Kidney epithelial cell (primary cell): ENCODE measurements around the gene FOXJ1. TPM values are rescaled to one million over a fixed set of nuclear protein-coding genes. Genes with fewer than 3 reads are reported as not detected.

Experiments
- DNase-seq: peaks from one replicate; pipeline ENCODE4 v3.0.0-alpha.2; 2010; ENCODE audit warnings: low read depth
- H3K27me3 ChIP-seq: 2 replicates; pipeline ENCODE4 v1.6.0; 2011; ENCODE audit warnings: low read length; ENCODE audit not compliant: control insufficient read depth, insufficient read depth
- H3K36me3 ChIP-seq: 2 replicates; pipeline ENCODE4 v1.5.1; 2011; ENCODE audit warnings: low read length; ENCODE audit not compliant: control insufficient read depth, insufficient read depth
- H3K4me3 ChIP-seq: 2 replicates; pipeline ENCODE4 v1.5.1; 2011; ENCODE audit warnings: low read depth, mild to moderate bottlenecking, control low read depth, low read length
- total RNA-seq: library from RNA; depleted of rRNA; stranded (reverse); fragments of >200 nt; gene quantifications from 2 replicates; pipeline ENCODE4 v1.2.3, GENCODE V29; 2015
- TF ChIP-seq, protein P1 (sequence below): IDR thresholded peaks from 2 replicates; pipeline ENCODE4 v1.5.1; 2011; ENCODE audit warnings: mild to moderate bottlenecking, moderate library complexity, low read length, control low read depth, inconsistent platforms; ENCODE audit not compliant: insufficient read depth, poor library complexity, severe bottlenecking

FOXJ1 gene
- total RNA-seq, 1 donor from 2014 or later, result 3.0 TPM

DNA sequence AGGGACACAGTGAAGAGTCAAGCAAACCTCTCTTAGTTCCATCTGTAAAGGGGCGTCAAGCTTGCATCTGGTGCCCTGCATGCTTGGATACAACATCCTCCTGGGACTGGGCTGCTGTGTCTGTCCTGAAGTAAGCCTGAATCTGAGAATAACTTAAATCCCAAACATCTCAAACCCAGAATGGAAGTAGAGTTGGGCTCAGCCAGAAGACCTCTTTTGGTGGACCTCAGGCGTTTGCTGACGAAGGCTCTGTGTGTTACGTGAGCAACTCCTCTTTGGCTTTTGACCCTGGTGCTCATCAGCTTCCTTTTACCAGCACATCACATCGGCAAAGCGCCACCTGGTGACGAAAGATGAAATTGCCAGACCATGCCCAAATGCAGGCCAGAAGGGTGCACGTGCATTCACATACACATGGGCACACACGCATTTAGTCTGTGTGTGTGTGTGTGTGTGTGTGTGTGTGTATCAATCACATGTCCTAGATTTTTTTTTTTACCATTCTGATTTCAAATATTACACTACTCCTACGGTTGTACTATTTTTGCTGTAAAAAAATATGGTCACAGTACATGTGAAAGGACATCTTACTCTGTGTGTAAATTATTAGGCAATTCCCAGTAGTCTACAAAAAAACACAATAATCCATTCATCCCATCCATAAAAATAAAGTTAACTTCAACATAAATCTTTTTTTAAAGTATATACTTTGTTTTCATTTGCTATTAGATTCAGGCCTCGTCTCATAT is 41.1 kb upstream of the FOXJ1 start:
- Histone ChIP-seq H3K4me3 (no peak overlapping the region), H3K27me3 (no peaks in the 10 kb centered on the region), H3K36me3 (no peaks in the 10 kb centered on the region)
- TF ChIP-seq, protein P1, sequence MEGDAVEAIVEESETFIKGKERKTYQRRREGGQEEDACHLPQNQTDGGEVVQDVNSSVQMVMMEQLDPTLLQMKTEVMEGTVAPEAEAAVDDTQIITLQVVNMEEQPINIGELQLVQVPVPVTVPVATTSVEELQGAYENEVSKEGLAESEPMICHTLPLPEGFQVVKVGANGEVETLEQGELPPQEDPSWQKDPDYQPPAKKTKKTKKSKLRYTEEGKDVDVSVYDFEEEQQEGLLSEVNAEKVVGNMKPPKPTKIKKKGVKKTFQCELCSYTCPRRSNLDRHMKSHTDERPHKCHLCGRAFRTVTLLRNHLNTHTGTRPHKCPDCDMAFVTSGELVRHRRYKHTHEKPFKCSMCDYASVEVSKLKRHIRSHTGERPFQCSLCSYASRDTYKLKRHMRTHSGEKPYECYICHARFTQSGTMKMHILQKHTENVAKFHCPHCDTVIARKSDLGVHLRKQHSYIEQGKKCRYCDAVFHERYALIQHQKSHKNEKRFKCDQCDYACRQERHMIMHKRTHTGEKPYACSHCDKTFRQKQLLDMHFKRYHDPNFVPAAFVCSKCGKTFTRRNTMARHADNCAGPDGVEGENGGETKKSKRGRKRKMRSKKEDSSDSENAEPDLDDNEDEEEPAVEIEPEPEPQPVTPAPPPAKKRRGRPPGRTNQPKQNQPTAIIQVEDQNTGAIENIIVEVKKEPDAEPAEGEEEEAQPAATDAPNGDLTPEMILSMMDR, result peak; percentile 83
- DNase-seq, result peak; percentile 62

DNA sequence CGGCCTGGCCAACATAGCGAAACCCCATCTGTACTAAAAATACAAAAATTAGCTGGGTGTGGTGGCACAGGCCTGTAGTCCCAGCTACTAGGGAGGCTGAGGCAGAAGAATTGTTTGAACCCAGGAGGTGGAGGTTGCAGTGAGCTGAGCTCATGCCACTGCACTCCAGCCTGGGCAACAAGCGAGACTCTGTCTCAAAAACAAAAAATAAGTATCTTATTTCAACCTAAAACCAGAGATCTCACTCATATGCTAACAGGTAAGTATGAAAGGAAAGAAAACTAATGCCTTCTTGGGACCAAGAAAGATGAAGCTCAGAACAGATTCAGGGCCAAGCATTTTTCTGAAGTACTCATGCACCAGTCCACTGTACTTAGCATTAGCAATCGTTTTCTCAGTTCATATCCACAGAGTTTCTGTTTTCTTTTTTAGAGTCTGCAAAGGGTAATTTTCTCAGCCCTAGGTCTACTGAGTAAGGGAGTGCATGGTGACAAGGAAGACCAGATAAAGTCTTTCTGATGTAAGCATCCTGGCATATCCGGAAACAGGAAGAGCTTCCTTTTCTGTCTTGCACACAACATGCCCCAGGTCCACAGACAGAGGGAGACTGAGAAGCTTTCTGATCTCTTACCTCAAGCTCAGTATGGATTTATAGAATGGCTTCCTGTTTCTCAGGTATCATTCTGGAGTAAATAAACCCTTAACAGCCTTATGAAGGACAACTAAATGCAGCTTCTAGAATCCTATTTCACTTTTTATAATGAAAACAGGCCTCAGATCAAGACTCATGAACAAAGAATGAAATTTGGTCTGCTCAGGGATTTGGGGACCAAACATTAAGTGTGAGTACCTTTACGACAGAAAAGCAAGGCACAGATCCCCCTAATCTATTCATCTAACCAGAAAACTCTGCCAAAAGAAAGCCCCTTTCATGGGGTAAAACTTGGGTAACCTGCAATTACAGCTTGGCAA is 38.7 kb upstream of the FOXJ1 start:
- H3K27me3 ChIP-seq, result no peaks in the 10 kb centered on the region
- no peak for DNase-seq
- no peak overlapping the region for H3K4me3 ChIP-seq
- TF ChIP-seq, protein P1, result no peak
- H3K36me3 ChIP-seq, result no peaks in the 10 kb centered on the region

DNA sequence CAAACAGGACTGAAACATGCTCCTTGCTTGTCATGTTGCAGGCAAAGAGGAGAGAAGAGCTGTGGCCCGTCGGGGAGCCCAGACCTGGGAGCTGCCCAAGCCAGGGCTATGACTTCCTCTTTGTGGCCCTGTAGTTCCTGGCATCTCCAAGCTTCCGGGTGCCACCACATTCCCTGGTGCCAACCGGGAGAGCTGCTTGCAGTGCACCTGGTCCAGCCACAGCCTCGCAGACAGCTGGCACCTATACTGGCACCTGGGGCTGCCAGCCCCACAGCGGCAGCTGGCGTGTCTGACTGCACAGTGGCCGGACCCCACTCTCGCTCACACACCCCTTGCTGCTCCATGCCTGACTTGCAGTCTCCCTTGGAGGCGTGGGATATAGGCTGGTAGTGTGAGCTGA is 37.1 kb upstream of the FOXJ1 start:
- H3K36me3 ChIP-seq, result no peaks in the 10 kb centered on the region
- no peak overlapping the region for H3K4me3 ChIP-seq
- TF ChIP-seq, protein P1, result no peak
- H3K27me3 ChIP-seq, result no peaks in the 10 kb centered on the region
- DNase-seq, result no peak

DNA sequence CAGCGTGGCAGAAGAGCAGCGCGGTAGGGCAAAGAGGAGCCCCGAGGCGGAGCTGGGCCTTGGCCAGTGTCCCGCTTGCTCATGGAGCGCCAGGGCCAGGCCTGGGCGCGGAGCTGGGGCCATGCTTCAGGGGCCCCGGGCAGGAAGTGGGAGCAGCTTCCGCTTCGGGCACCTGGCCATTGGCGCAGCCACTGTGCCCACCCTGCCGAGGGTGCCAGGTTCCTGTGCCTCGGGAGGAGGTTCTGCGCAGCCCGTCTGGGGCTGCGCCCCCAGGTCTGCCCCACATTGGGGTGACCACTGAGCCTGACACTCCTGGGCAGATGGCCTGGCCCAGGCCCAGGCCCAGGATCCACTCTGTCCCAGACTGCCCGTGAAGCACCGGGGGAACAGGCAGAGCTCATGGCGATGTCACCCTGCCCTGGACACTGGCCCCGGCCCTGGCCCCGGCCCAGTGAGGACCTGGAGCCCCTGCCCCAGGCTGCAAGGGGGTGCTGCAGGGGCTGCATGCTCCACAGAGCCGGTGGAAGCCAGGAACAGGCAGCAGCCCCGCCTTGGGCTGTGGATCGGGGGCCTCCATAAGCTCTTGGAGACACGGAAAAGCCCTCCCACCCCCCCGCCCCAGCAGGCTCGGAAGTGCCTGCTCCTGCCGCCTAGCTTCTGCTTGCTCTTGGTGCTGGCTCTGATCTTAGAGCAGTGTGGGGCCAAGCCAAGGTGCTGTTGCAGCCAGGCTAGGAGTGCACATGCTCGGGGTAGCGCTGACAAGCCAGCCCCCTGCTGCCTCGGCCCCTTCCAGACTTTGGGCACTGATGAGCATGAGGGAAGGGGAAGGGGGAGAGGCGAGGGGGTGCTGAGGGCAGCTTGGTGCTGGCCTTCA is 35.9 kb upstream of the FOXJ1 start:
- H3K4me3 ChIP-seq, result no peak overlapping the region
- no peak for DNase-seq
- H3K27me3 ChIP-seq, result no peaks in the 10 kb centered on the region
- no peaks in the 10 kb centered on the region for H3K36me3 ChIP-seq
- TF ChIP-seq, protein P1, result no peak

DNA sequence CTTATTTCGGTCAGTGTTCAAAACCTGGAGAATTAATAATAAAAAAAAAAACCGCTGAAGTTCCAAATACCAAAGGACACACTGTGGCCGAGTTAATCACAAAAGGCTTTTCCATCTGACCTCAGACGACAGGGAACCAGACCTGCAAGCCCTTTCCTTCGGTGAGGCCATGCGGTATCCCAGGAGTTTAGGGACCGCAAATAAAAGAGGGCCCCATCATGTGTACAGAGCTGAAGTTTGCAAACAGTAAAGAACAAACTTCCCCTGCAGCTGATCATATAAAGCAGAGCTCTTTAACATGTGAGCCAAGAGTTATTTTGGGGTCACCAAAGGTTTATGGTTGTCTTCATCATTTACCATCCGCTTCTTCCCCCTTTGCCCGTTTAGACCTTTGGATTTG is 33.0 kb upstream of the FOXJ1 start:
- TF ChIP-seq, protein P1, result no peak
- Histone ChIP-seq H3K27me3 (no peaks in the 10 kb centered on the region), H3K36me3 (no peaks in the 10 kb centered on the region), H3K4me3 (no peak overlapping the region)
- no peak for DNase-seq
